HEK293T (cell line): Measurements from ENCODE around the gene SGCE.

Experiments used
- ARNT ChIP-seq: fragments of 450-650 bp; IDR thresholded peaks from 2 replicates; pipeline ENCODE4 v1.6.1; 2017; ENCODE audit warnings: mild to moderate bottlenecking
- BHLHE40 ChIP-seq: fragments of 450-650 bp; IDR thresholded peaks from 2 replicates; pipeline ENCODE4 v1.6.1; 2016; ENCODE audit warnings: mild to moderate bottlenecking, moderate library complexity, borderline replicate concordance
- CTBP1 ChIP-seq: fragments of 450-650 bp; IDR thresholded peaks from 2 replicates; pipeline ENCODE4 v1.6.1; 2016; ENCODE audit warnings: borderline replicate concordance
- ELF4 ChIP-seq: fragments of 450-650 bp; IDR thresholded peaks from 2 replicates; pipeline ENCODE4 v1.6.1; 2017; ENCODE audit warnings: antibody characterized with exemption
- FOXA1 ChIP-seq: fragments of 450-650 bp; IDR thresholded peaks from 2 replicates; pipeline ENCODE4 v1.6.1; 2016; ENCODE audit warnings: mild to moderate bottlenecking
- FOXK2 ChIP-seq: fragments of 450-650 bp; IDR thresholded peaks from 2 replicates; pipeline ENCODE4 v1.6.1; 2016; ENCODE audit warnings: mild to moderate bottlenecking
- FOXM1 ChIP-seq: fragments of 450-650 bp; IDR thresholded peaks from 2 replicates; pipeline ENCODE4 v1.6.1; 2017; ENCODE audit warnings: mild to moderate bottlenecking, borderline replicate concordance
- HDGF ChIP-seq: fragments of 450-650 bp; IDR thresholded peaks from 2 replicates; pipeline ENCODE4 v1.6.1; 2017; ENCODE audit warnings: antibody characterized with exemption, borderline replicate concordance
- L3MBTL2 ChIP-seq: fragments of 450-650 bp; conservative IDR thresholded peaks from 2 replicates; pipeline ENCODE4 v1.6.1; 2016; ENCODE audit warnings: mild to moderate bottlenecking
- NFRKB ChIP-seq: fragments of 450-650 bp; IDR thresholded peaks from 2 replicates; pipeline ENCODE4 v1.6.1; 2016; ENCODE audit warnings: mild to moderate bottlenecking, moderate library complexity
- SP1 ChIP-seq: fragments of 450-650 bp; IDR thresholded peaks from 2 replicates; pipeline ENCODE4 v1.6.1; 2017
- SUZ12 ChIP-seq: fragments of 450-650 bp; IDR thresholded peaks from 2 replicates; pipeline ENCODE4 v1.6.1; 2016; ENCODE audit warnings: mild to moderate bottlenecking
- TARDBP ChIP-seq: fragments of 450-650 bp; IDR thresholded peaks from 2 replicates; pipeline ENCODE4 v1.6.1; 2016

DNA sequence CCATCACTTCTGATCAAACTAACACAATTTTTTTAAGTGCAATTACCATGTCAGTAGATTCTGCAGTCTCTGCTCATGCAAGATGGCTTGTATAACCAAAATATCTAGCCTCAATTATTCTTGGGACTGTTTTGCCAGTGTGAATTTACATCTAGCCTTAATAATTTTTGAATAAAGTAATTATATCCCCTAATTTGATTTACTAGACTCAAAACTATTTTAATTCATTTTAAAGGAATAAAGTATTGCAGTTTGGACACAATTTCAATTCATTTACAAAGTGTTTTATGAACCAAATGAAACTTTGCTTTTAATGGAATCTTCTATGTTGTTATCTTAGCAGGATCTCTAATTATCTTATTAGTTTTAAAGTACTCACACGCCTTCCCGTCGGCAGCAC lies 55.7 kb downstream of the SGCE start:
- no peak for TF ChIP-seq CTBP1
- TF ChIP-seq FOXM1 = no peak
- TF ChIP-seq TARDBP = no peak
- TF ChIP-seq FOXA1 = no peak
- TF ChIP-seq SUZ12 = no peak
- no peak for TF ChIP-seq HDGF
- TF ChIP-seq BHLHE40 = no peak
- no peak for TF ChIP-seq ARNT
- no peak for TF ChIP-seq SP1
- no peak for TF ChIP-seq NFRKB
- TF ChIP-seq L3MBTL2 = no peak
- no peak for TF ChIP-seq ELF4
- no peak for TF ChIP-seq FOXK2
